ENCODE results near the gene RDH13.

GRCh38 chr19:55041627-55042343 lies 21.2 kb downstream of the RDH13 start:
- no peak for TF ChIP-seq CTCF (IDR thresholded peaks at IDR 0.05)
- no peak for TF ChIP-seq POLR2A (IDR thresholded peaks at IDR 0.05)

All from ovary (tissue), 3 donors.